HCT116 (cell line): Measurements from ENCODE around the gene CIAO2A. TPM values are rescaled to one million over a fixed set of nuclear protein-coding genes. Genes with fewer than 3 reads are reported as not detected.

ENCODE experiments used
- ATAC-seq: fragments of 200-7000 bp; cut with Tn5 transposase; 2 replicates; pipeline ENCODE4 v1.9.1; 2020; ENCODE audit warnings: mild to moderate bottlenecking, moderate library complexity
- BruUV-seq: library from RNA; stranded (reverse); fragments of 400-500 nt; replicated peaks from 2 replicates; lab custom pipeline; 2021; lab: Mats Ljungman, UMichigan
- CTCF ChIA-PET: fragments of 300-600 bp; sonication (Branson Sonifier 250); formaldehyde crosslinking; loops from one replicate; lab custom pipeline; 2021; ENCODE audit warnings: antibody characterized with exemption; lab: Charles Lee
- POLR2A ChIA-PET: fragments of 300-600, 350-600 bp; sonication (Branson Sonifier 250); formaldehyde crosslinking; loops from one replicate; lab custom pipeline; 2021; ENCODE audit warnings: antibody characterized with exemption; lab: Charles Lee
- RAD21 ChIA-PET, 2 experiments: fragments of 300-600 bp; sonication (Branson Sonifier 250); formaldehyde crosslinking; loops; one replicate each; lab custom pipeline; 2023; ENCODE audit warnings: low total read pairs in 2 of 2; ENCODE audit not compliant: uncharacterized antibody in 2 of 2, unreplicated experiment in 2 of 2, low non-redundant PET in 1 of 2; lab: Charles Lee
- DNase-seq: peaks from one replicate; pipeline ENCODE4 v3.0.0-alpha.2; 2010; ENCODE audit warnings: low read depth, low spot score
- H2AFZ ChIP-seq: fragments of 200-600 bp; shearing (Covaris generic), sonication (generic); 2 replicates; pipeline ENCODE4 v1.6.1; 2017; ENCODE audit warnings: low read depth, mixed run types, mixed read lengths, antibody characterized with exemption, low read length; ENCODE audit not compliant: poor library complexity, severe bottlenecking
- H3K27ac ChIP-seq: 2 replicates; pipeline ENCODE4 v1.5.1; 2012; ENCODE audit warnings: low read depth, low read length
- H3K27me3 ChIP-seq: fragments of 200-600 bp; sonication (generic); 2 replicates; pipeline ENCODE4 v1.6.1; 2016; ENCODE audit warnings: mixed run types, low read length, mixed read lengths; ENCODE audit not compliant: insufficient read depth
- H3K36me3 ChIP-seq, 2 experiments: fragments of 200-500 bp in 1 of 2; fragments of 200-600 bp in 1 of 2; sonication (Bioruptor generic) in 1 of 2; sonication (generic) in 1 of 2; 2 replicates each; pipeline versions ENCODE4 v1.5.1 to v1.6.1; 2014 to 2016; ENCODE audit warnings: low read length in 2 of 2, inconsistent platforms in 1 of 2, mixed read lengths in 1 of 2, mixed run types in 1 of 2; ENCODE audit not compliant: insufficient read depth in 2 of 2, control insufficient read depth in 1 of 2
- H3K4me1 ChIP-seq, 2 experiments: fragments of 200-600 bp in 1 of 2; sonication (generic) in 1 of 2; 2 replicates each; pipeline versions ENCODE4 v1.5.1 to v1.6.1; 2012 to 2017; ENCODE audit warnings: low read length in 2 of 2, inconsistent platforms in 1 of 2, mild to moderate bottlenecking in 1 of 2, mixed read lengths in 1 of 2, mixed run types in 1 of 2, moderate library complexity in 1 of 2; ENCODE audit not compliant: insufficient read depth in 2 of 2, control insufficient read depth in 1 of 2
- H3K4me2 ChIP-seq: fragments of 200-600 bp; sonication (generic); 2 replicates; pipeline ENCODE4 v1.6.1; 2017; ENCODE audit warnings: mixed run types, low read length, mixed read lengths
- H3K4me3 ChIP-seq, 2 experiments: fragments of 200-600 bp in 1 of 2; sonication (generic) in 1 of 2; replicated peaks in 1 of 2; 2 replicates each; pipeline ENCODE4 v1.5.1; 2011 to 2016; ENCODE audit warnings: low read length in 2 of 2, control low read depth in 1 of 2, low read depth in 1 of 2, mild to moderate bottlenecking in 1 of 2, mixed read lengths in 1 of 2, mixed run types in 1 of 2
- H3K79me2 ChIP-seq: fragments of 200-600 bp; sonication (generic); 2 replicates; pipeline ENCODE4 v1.6.1; 2017; ENCODE audit warnings: mild to moderate bottlenecking, mixed run types, low read length, moderate library complexity, mixed read lengths; ENCODE audit not compliant: insufficient read depth
- H3K9ac ChIP-seq: fragments of 200-600 bp; sonication (generic); 2 replicates; pipeline ENCODE4 v1.6.1; 2016; ENCODE audit warnings: low read length, mixed read lengths
- H3K9me2 ChIP-seq: fragments of 200-600 bp; sonication (generic), shearing (Covaris generic); 2 replicates; pipeline ENCODE4 v1.6.1; 2017; ENCODE audit warnings: mixed run types, mild to moderate bottlenecking, moderate library complexity; ENCODE audit not compliant: insufficient read depth
- H3K9me3 ChIP-seq, 2 experiments: fragments of 200-500 bp in 1 of 2; fragments of 200-600 bp in 1 of 2; sonication (Bioruptor generic) in 1 of 2; sonication (generic) in 1 of 2; 2 replicates each; pipeline ENCODE4 v1.6.1; 2014 to 2017; ENCODE audit warnings: low read length in 2 of 2, mixed read lengths in 2 of 2, inconsistent platforms in 1 of 2, low read depth in 1 of 2, mild to moderate bottlenecking in 1 of 2, mixed run types in 1 of 2, moderate library complexity in 1 of 2; ENCODE audit not compliant: control insufficient read depth in 1 of 2, insufficient read depth in 1 of 2
- H4K20me1 ChIP-seq: fragments of 200-600 bp; sonication (generic), shearing (Covaris generic); 2 replicates; pipeline ENCODE4 v1.6.1; 2017; ENCODE audit warnings: mixed run types, mild to moderate bottlenecking, moderate library complexity; ENCODE audit not compliant: insufficient read depth
- ATF3 ChIP-seq: IDR thresholded peaks from 2 replicates; pipeline ENCODE4 v1.6.1; 2012
- CBX3 ChIP-seq: IDR thresholded peaks from 2 replicates; pipeline ENCODE4 v1.6.1; 2012; ENCODE audit warnings: low read depth
- MAX ChIP-seq: IDR thresholded peaks from 2 replicates; pipeline ENCODE4 v1.6.1; 2012
- REST ChIP-seq: IDR thresholded peaks from 2 replicates; pipeline ENCODE4 v1.6.1; 2012; ENCODE audit warnings: low read depth
- ZFX ChIP-seq: fragments of 450-650 bp; IDR thresholded peaks from 2 replicates; pipeline ENCODE4 v1.6.1; 2017
- ZNF274 ChIP-seq: fragments of 200-500 bp; sonication (Bioruptor generic); IDR thresholded peaks from 2 replicates; pipeline ENCODE4 v1.6.1; 2014; ENCODE audit warnings: mild to moderate bottlenecking, low read depth, low read length, inconsistent platforms
- intact Hi-C: fragments of 100-400 bp; cut with micrococcal nuclease; formaldehyde crosslinking; loops from 2 replicates; pipeline ENCODE4 v1.10.0; 2022
- total RNA-seq: library from RNA; stranded (reverse); gene quantifications from one replicate; pipeline ENCODE4 v1.2.1, GENCODE V29; 2021; ENCODE audit not compliant: unreplicated experiment

The CIAO2A gene
- total RNA-seq, 1 experiment from 2014 or later: 69.3 TPM

GRCh38 chr15:64070965-64071851, 22.4 kb downstream of the CIAO2A start:
- no peak overlapping the region for H2AFZ ChIP-seq
- H3K27me3 ChIP-seq: no peaks in the 10 kb centered on the region
- H3K9me3 ChIP-seq: no peaks in the 10 kb centered on the region
- DNase-seq (no peak), ATAC-seq (no peak)
- H4K20me1 ChIP-seq: no peaks in the 10 kb centered on the region
- ChIA-PET CTCF (interaction anchor here (0.8 to 5.7 kb wide), 5 partner anchors 15 to 461 kb away, joined by 4 to 69 read pairs (median 4); no protein-coding TSS in a partner anchor), RAD21 (interaction anchor here in 1 of 2 experiments (0.7 kb wide), 1 partner anchor 22 kb away, joined by 3 read pairs; the partner anchor contains the start of gene CIAO2A), POLR2A (interaction anchor here (1.4 kb wide), 1 partner anchor 22 kb away, joined by 4 read pairs; the partner anchor contains the start of gene CIAO2A)
- peaks cover 0 to 25% of the 10 kb centered on the region in 2 experiments; a peak in 1 of 4 replicates for H3K4me1 ChIP-seq
- no peaks in the 10 kb centered on the region for H3K79me2 ChIP-seq
- H3K27ac ChIP-seq: no peak overlapping the region
- H3K4me3 ChIP-seq: no peak overlapping the region
- H3K9ac ChIP-seq: no peak overlapping the region
- no TSS peak for BruUV-seq
- intact Hi-C loops: no loop called here
- no peaks in the 10 kb centered on the region for H3K9me2 ChIP-seq
- H3K4me2 ChIP-seq: 0 out of 2 replicates have a peak overlapping the region, but pooled peaks have one; percentile 5
- H3K36me3 ChIP-seq: peaks cover 2 to 17% of the 10 kb centered on the region in 2 experiments; a peak in 2 of 4 replicates
- TF ChIP-seq ATF3: no peak
- TF ChIP-seq MAX: 0 out of 2 replicates have a peak, but pooled peaks have one; percentile 33

GRCh38 chr15:64070106-64070505, 23.5 kb downstream of the CIAO2A start:
- H3K4me1 ChIP-seq: peaks cover 0 to 25% of the 10 kb centered on the region in 2 experiments; a peak in 1 of 4 replicates
- no peaks in the 10 kb centered on the region for H3K79me2 ChIP-seq
- H3K27me3 ChIP-seq: no peaks in the 10 kb centered on the region
- ChIA-PET RAD21 (no interaction called here), CTCF (interaction anchor here (1.5 to 5.7 kb wide), 3 partner anchors 317 to 471 kb away, joined by 7 to 69 read pairs (median 8); no protein-coding TSS in a partner anchor), POLR2A (no interaction called here)
- H3K9me2 ChIP-seq: no peaks in the 10 kb centered on the region
- DNase-seq (no peak), ATAC-seq (no peak)
- no peak overlapping the region for H3K4me3 ChIP-seq
- H4K20me1 ChIP-seq: no peaks in the 10 kb centered on the region
- H3K36me3 ChIP-seq: peaks cover 2 to 17% of the 10 kb centered on the region in 2 experiments; a peak in 2 of 4 replicates
- H3K4me2 ChIP-seq: no peak overlapping the region
- H3K9ac ChIP-seq: no peak overlapping the region
- H3K9me3 ChIP-seq: no peaks in the 10 kb centered on the region
- TF ChIP-seq ZFX (no peak), REST (no peak), ZNF274 (no peak), CBX3 (no peak)
- no TSS peak for BruUV-seq
- H2AFZ ChIP-seq: no peak overlapping the region
- intact Hi-C loops: no loop called here
- H3K27ac ChIP-seq: no peak overlapping the region
